ENCODE measurements around the gene TRIM49D1.
"Not testable (repeated sequence)": the region's sequence is repeated elsewhere in the genome, so short reads cannot be mapped to it uniquely, and the experiment has no call there.

Gene TRIM49D1
- total RNA-seq, result 0 reads per million in 2 donors

GRCh38 chr11:89922195-89922660 is at the start of gene TRIM49D1:
TRIM49D1 (minus strand) TSS chr11:89922245; CDS start chr11:89917710, 4,535 bp downstream.
- no peak for DNase-seq

GRCh38 chr11:89965737-89966136 is 43.7 kb upstream of the TRIM49D1 start, which contains the start of gene TRIM64:
TRIM64 (plus strand) TSS chr11:89966037; CDS start chr11:89968504, 2,467 bp downstream.
- DNase-seq, result not testable (repeated sequence)

- DNase-seq, result not testable (repeated sequence)
Observed at GRCh38 chr11:89960833-89961232, 38.8 kb upstream of the TRIM49D1 start.

GRCh38 chr11:89923764-89924163 is 1.7 kb upstream of the TRIM49D1 start, which contains the start of gene TRIM49D2:
TRIM49D2 (plus strand) TSS chr11:89924064; CDS start chr11:89926762, 2,698 bp downstream.
- not testable (repeated sequence) for DNase-seq

GRCh38 chr11:89900809-89901208 is 21.2 kb downstream of the TRIM49D1 start:
- not testable (repeated sequence) for DNase-seq

GRCh38 chr11:89893245-89893644 is 28.8 kb downstream of the TRIM49D1 start:
- not testable (repeated sequence) for DNase-seq

GRCh38 chr11:89877511-89877910 is 44.5 kb downstream of the TRIM49D1 start:
- not testable (repeated sequence) for DNase-seq

- DNase-seq, result not testable (repeated sequence)
Observed at GRCh38 chr11:89872588-89872987, 49.5 kb downstream of the TRIM49D1 start.

- not testable (repeated sequence) for DNase-seq
Observed at GRCh38 chr11:89865223-89865622, 56.8 kb downstream of the TRIM49D1 start.

GRCh38 chr11:89863906-89864704 is 57.9 kb downstream of the TRIM49D1 start:
- not testable (repeated sequence) for DNase-seq

Data from T-helper 9 cell (primary cell).